ENCODE data around the gene PLEKHJ1.

PLEKHJ1 gene

DNA sequence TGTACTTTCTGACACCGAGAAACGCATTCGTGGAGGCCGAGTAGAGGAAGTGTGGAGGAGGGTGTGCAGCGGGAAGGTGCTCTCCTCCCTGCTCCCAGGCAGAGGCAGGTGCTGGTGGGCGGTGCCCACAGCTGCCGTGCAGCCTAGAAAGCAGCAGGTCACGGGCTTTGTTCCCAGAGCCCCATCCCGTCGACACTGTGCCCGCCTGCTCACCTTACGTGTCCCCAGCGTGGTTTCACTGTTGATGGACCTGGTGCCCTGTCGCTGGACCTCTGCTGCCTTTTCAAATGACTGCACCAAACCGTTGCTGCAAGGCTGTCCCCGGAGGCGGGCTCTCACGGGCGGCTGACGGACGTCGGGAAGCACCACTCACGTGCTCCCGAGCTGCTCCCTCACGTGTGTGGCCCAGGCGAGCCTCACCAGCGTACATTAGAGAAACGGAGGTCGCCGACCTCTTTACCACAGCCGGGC lies 20.8 kb downstream of the PLEKHJ1 start:
- H3K9ac ChIP-seq (ENCODE audit: low read depth, low read length, poor library complexity, severe bottlenecking) = no peak overlapping the region
- H3K4me1 ChIP-seq (ENCODE audit: insufficient read depth, low read length, poor library complexity, severe bottlenecking) = no peaks in the 10 kb centered on the region
- no peaks in the 10 kb centered on the region for H3F3A ChIP-seq (ENCODE audit: low read depth)
- no peaks in the 10 kb centered on the region for H3K9me3 ChIP-seq (ENCODE audit: insufficient read depth, low read depth, low read length)
- H3K9me2 ChIP-seq (replicated peaks; ENCODE audit: low read depth, low read length) = no peaks in the 10 kb centered on the region
- H3K4me2 ChIP-seq (ENCODE audit: low read depth, low read length, poor library complexity, severe bottlenecking) = no peak overlapping the region
- H3K79me2 ChIP-seq (ENCODE audit: insufficient read depth, low read length) = no peaks in the 10 kb centered on the region
- no peaks in the 10 kb centered on the region for H4K20me1 ChIP-seq (ENCODE audit: insufficient read depth, low read length, poor library complexity, severe bottlenecking)
- no peak overlapping the region for H2AFZ ChIP-seq (ENCODE audit: low read length)
- H3K27me3 ChIP-seq (ENCODE audit: insufficient read depth, low read length, poor library complexity, severe bottlenecking) = no peaks in the 10 kb centered on the region
- TF ChIP-seq EZH2phosphoT487 (IDR thresholded peaks at IDR 0.05; ENCODE audit: borderline replicate concordance) = no peak
- TF ChIP-seq, protein P1, sequence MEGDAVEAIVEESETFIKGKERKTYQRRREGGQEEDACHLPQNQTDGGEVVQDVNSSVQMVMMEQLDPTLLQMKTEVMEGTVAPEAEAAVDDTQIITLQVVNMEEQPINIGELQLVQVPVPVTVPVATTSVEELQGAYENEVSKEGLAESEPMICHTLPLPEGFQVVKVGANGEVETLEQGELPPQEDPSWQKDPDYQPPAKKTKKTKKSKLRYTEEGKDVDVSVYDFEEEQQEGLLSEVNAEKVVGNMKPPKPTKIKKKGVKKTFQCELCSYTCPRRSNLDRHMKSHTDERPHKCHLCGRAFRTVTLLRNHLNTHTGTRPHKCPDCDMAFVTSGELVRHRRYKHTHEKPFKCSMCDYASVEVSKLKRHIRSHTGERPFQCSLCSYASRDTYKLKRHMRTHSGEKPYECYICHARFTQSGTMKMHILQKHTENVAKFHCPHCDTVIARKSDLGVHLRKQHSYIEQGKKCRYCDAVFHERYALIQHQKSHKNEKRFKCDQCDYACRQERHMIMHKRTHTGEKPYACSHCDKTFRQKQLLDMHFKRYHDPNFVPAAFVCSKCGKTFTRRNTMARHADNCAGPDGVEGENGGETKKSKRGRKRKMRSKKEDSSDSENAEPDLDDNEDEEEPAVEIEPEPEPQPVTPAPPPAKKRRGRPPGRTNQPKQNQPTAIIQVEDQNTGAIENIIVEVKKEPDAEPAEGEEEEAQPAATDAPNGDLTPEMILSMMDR (conservative IDR thresholded peaks at IDR 0.05; ENCODE audit: low read length) = no peak
- H3K36me3 ChIP-seq (ENCODE audit: insufficient read depth, low read length) = peaks cover 90% of the 10 kb centered on the region; the same call in 1 of the 2 replicates
- no peak overlapping the region for H3K4me3 ChIP-seq (ENCODE audit: low read length, poor library complexity, severe bottlenecking)

DNA sequence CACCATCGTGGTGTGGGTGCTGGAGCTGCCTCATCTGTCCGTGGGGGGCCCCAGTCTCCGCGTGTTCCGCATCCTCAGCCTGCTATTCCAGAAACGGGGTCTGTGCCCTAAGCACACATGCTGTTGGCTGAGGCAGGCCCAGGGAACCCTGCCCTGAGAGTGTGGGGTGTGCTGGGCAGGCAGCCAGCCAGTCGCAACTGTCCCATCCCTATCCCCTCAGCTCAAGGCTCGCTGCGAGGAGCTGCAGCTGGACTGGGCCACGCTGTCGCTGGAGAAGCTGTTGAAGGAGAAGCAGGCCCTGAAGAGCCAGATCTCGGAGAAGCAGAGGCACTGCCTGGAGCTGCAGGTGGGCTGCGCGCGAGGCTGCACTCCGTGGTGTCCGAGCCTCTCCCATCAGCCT lies 21.9 kb downstream of the PLEKHJ1 start:
- H3K9me2 ChIP-seq (replicated peaks; ENCODE audit: low read depth, low read length) = no peaks in the 10 kb centered on the region
- H3K36me3 ChIP-seq (ENCODE audit: insufficient read depth, low read length) = peaks cover 90% of the 10 kb centered on the region; the same call in 1 of the 2 replicates
- no peaks in the 10 kb centered on the region for H3K79me2 ChIP-seq (ENCODE audit: insufficient read depth, low read length)
- H2AFZ ChIP-seq (ENCODE audit: low read length) = no peak overlapping the region
- no peaks in the 10 kb centered on the region for H3K27me3 ChIP-seq (ENCODE audit: insufficient read depth, low read length, poor library complexity, severe bottlenecking)
- H3K4me3 ChIP-seq (ENCODE audit: low read length, poor library complexity, severe bottlenecking) = no peak overlapping the region
- no peak for TF ChIP-seq EZH2phosphoT487 (IDR thresholded peaks at IDR 0.05; ENCODE audit: borderline replicate concordance)
- TF ChIP-seq, protein P1 (conservative IDR thresholded peaks at IDR 0.05; ENCODE audit: low read length) = no peak
- H3K9me3 ChIP-seq (ENCODE audit: insufficient read depth, low read depth, low read length) = no peaks in the 10 kb centered on the region
- no peaks in the 10 kb centered on the region for H3K4me1 ChIP-seq (ENCODE audit: insufficient read depth, low read length, poor library complexity, severe bottlenecking)
- H3F3A ChIP-seq (ENCODE audit: low read depth) = no peaks in the 10 kb centered on the region
- no peaks in the 10 kb centered on the region for H4K20me1 ChIP-seq (ENCODE audit: insufficient read depth, low read length, poor library complexity, severe bottlenecking)
- no peak overlapping the region for H3K9ac ChIP-seq (ENCODE audit: low read depth, low read length, poor library complexity, severe bottlenecking)
- no peak overlapping the region for H3K4me2 ChIP-seq (ENCODE audit: low read depth, low read length, poor library complexity, severe bottlenecking)

DNA sequence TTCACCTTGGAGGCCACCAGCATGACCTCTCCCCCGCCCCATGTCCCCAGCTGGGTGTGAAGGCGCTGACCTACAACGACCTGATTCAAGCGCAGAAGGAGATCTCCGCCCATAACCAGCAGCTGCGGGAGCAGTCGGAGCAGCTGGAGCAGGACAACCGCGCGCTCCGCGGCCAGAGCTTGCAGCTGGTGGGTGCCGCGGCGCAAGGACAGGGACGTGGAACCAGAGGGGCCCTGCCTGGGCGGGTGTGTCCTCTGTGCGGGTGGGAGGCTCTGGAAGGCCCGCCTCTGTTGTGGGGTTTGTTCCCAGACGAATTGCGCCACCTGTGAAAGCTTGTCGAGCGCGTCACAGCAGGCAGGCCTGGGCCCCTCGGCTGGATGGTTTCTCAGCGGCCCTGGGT lies 22.3 kb downstream of the PLEKHJ1 start:
- Histone ChIP-seq H2AFZ (ENCODE audit: low read length) (no peak overlapping the region), H3K27me3 (ENCODE audit: insufficient read depth, low read length, poor library complexity, severe bottlenecking) (no peaks in the 10 kb centered on the region), H3K9me3 (ENCODE audit: insufficient read depth, low read depth, low read length) (no peaks in the 10 kb centered on the region), H3K9ac (ENCODE audit: low read depth, low read length, poor library complexity, severe bottlenecking) (no peak overlapping the region), H3K36me3 (ENCODE audit: insufficient read depth, low read length) (peaks cover 93% of the 10 kb centered on the region; the same call in 1 of the 2 replicates), H3F3A (ENCODE audit: low read depth) (no peaks in the 10 kb centered on the region), H3K4me2 (ENCODE audit: low read depth, low read length, poor library complexity, severe bottlenecking) (no peak overlapping the region), H3K4me1 (ENCODE audit: insufficient read depth, low read length, poor library complexity, severe bottlenecking) (no peaks in the 10 kb centered on the region), H3K9me2 (replicated peaks; ENCODE audit: low read depth, low read length) (no peaks in the 10 kb centered on the region), H3K79me2 (ENCODE audit: insufficient read depth, low read length) (no peaks in the 10 kb centered on the region), H3K4me3 (ENCODE audit: low read length, poor library complexity, severe bottlenecking) (no peak overlapping the region), H4K20me1 (ENCODE audit: insufficient read depth, low read length, poor library complexity, severe bottlenecking) (no peaks in the 10 kb centered on the region)
- TF ChIP-seq EZH2phosphoT487 (IDR thresholded peaks at IDR 0.05; ENCODE audit: borderline replicate concordance) = no peak
- TF ChIP-seq, protein P1 (conservative IDR thresholded peaks at IDR 0.05; ENCODE audit: low read length) = no peak

All from Loucy (cell line).